ENCODE measurements around the gene PELI1.

GRCh38 chr2:64124168-64124567 lies 20.1 kb downstream of the PELI1 start:
- TF ChIP-seq CTCF (IDR thresholded peaks at IDR 0.05) = no peak
- no peak for TF ChIP-seq POLR2A (IDR thresholded peaks at IDR 0.05)
